SU-DHL-6 (cell line): ENCODE results near the gene TNNI3K.

ENCODE experiments used
- CTCF ChIP-seq: fragments of 200-600 bp; sonication (generic); IDR thresholded peaks from one replicate; pipeline ENCODE4 v1.5.1; 2017; ENCODE audit warnings: antibody characterized with exemption, mild to moderate bottlenecking, low read length, moderate library complexity; ENCODE audit not compliant: insufficient read depth, poor library complexity, severe bottlenecking
- EZH2phosphoT487 ChIP-seq: fragments of 200-600 bp; sonication (generic), shearing (Covaris generic); conservative IDR thresholded peaks from 2 replicates; pipeline ENCODE4 v1.6.1; 2018; ENCODE audit warnings: mild to moderate bottlenecking, antibody characterized with exemption, low read length, moderate library complexity, mixed read lengths

GRCh38 chr1:74195339-74195738 lies 39.8 kb upstream of the TNNI3K start:
- TF ChIP-seq CTCF (no peak), EZH2phosphoT487 (no peak)
